GM12892 (cell line): ENCODE measurements around the gene DRG2.

Source experiments
- POLR2A ChIP-seq: IDR thresholded peaks from 2 replicates; pipeline ENCODE4 v1.6.1; 2011; ENCODE audit warnings: low read depth, low read length, control low read depth
- POLR2AphosphoS5 ChIP-seq: IDR thresholded peaks from 2 replicates; pipeline ENCODE4 v1.6.1; 2011; ENCODE audit warnings: low read depth, low read length, control low read depth
- TAF1 ChIP-seq: IDR thresholded peaks from 2 replicates; pipeline ENCODE4 v1.6.1; 2011; ENCODE audit warnings: low read depth, mild to moderate bottlenecking, control low read depth, low read length, borderline replicate concordance

DNA sequence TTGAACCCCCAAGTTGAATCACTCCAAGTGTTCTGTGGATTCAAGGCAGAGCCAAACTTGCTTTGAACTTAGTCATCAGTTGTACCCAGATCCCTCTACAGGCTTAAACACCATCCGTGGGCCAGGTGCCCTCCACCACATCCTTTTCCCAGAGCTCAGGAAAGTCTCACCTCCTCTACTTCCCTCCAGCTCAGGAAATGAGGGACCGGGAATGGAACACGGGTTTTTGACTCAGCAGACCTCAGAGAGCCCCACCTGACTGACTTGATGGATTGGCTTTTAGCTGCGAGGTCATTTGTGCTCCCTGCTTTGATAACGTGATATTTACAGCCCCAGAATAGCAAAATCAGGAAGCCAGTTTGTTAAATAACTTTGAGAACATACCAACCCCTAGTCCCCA is 28.5 kb upstream of the DRG2 start:
- TF ChIP-seq POLR2AphosphoS5: no peak
- no peak for TF ChIP-seq POLR2A
- TF ChIP-seq TAF1: no peak
